ENCODE measurements around the gene ADSS2.

DNA sequence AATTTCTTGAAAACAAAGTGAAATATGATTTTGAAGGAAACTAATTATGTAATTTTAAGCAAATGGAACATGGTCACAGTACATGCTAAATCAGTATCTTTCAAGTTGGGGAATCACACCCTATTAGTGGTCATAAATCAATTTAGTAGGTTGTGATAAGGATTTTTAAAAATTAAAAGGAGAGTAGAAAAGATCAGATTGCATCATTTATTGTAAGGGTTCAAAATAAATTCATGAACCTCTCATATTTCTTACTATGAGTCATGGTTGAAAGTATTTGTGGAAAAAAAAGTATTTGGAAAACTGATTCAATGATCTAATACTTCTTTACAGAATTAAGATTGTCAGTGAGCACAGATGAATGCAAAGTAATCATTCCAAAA, 14.6 kb downstream of the ADSS2 start:
- TF ChIP-seq, protein P1, sequence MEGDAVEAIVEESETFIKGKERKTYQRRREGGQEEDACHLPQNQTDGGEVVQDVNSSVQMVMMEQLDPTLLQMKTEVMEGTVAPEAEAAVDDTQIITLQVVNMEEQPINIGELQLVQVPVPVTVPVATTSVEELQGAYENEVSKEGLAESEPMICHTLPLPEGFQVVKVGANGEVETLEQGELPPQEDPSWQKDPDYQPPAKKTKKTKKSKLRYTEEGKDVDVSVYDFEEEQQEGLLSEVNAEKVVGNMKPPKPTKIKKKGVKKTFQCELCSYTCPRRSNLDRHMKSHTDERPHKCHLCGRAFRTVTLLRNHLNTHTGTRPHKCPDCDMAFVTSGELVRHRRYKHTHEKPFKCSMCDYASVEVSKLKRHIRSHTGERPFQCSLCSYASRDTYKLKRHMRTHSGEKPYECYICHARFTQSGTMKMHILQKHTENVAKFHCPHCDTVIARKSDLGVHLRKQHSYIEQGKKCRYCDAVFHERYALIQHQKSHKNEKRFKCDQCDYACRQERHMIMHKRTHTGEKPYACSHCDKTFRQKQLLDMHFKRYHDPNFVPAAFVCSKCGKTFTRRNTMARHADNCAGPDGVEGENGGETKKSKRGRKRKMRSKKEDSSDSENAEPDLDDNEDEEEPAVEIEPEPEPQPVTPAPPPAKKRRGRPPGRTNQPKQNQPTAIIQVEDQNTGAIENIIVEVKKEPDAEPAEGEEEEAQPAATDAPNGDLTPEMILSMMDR (conservative IDR thresholded peaks at IDR 0.05; ENCODE audit: low read depth, low read length), result no peak
- TF ChIP-seq BHLHE40 (IDR thresholded peaks at IDR 0.05; ENCODE audit: low read depth, low read length), result no peak
- TF ChIP-seq MAZ (IDR thresholded peaks at IDR 0.05; ENCODE audit: borderline replicate concordance, low read depth, low read length), result no peak
- TF ChIP-seq POLR2A (IDR thresholded peaks at IDR 0.05; ENCODE audit: low read depth, low read length), result no peak
- no peak for TF ChIP-seq NFE2L2 (IDR thresholded peaks at IDR 0.05; ENCODE audit: low read depth, low read length)

Measured in IMR-90 (cell line).